ENCODE results near the gene SMIM23.
A peak's percentile ranks its signal among the peaks of the same experiment; 100 is the strongest.

Gene SMIM23

GRCh38 chr5:171785517-171785916, at the start of gene SMIM23:
Gene SMIM23, plus strand, starts transcription at chr5:171785817. Its CDS starts 55 bp downstream, at chr5:171785872.
- no peak for DNase-seq (ENCODE audit: low read depth)

DNA sequence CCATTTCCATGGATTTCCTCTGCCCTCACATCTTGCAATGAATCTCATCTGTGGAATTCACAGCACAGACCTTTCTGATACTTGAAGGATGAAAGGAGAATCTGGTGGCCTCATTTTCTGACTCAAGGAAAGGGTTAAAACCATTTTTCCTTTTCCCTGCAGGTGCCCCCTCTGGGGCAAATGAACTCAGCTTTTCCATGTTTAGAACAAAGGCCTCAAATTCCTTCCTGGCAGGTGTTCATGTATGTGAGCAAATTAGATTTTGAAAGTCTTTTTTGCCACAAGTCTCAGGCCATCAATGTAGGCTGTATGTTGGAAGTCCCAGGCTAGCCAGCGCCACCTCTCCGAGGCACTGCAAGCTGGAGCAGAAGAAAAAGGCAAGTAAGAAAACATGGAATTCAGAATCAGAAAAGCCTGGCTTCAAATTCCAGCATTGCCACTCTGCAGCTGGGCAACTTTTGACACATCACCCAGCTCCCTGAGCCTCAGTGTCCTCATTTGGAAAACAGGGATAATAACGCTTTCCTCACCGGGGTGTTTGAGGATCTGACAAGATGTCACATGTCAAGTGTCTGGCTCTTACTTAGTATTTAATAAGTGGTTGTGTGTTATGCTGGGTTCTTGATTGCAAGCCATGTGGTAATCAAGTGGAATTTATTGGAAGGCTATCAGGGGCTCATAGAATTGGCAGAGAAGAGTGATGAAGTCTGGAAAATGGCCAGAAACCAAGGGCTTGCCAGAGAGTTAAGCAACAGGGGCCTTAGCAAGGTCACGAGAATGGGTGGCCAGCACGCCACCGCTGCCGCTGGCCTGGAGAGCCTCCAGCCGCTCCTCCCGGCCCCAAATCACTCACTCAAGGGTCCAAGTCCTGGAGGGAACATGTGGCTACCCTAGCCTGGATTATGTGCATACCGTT, 48.4 kb upstream of the SMIM23 start:
- DNase-seq (ENCODE audit: low read depth): no peak

- no peak for DNase-seq (ENCODE audit: low read depth)
These were observed 47.1 kb upstream of the SMIM23 start for GRCh38 chr5:171738501-171738900.

DNA sequence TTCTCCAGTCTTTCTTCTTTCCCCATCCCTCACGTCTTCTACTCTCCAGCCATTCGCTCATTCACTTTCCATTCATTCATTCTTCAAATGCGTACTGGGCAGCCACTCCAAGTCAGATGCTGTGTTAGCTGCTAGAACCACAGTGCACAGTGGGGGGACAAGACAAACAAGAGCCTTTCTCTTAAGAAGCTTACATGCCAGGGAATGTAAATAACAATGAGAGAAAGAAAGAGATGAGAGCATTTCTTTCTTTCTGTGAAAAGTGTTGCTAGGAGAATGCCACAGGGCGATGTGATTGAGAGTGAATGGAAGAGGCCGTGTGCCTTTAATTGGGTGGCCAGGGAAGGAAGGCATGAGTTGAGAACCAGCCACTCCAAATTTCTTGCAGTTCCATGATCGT, 46.3 kb upstream of the SMIM23 start:
- DNase-seq (ENCODE audit: low read depth): no peak

DNA sequence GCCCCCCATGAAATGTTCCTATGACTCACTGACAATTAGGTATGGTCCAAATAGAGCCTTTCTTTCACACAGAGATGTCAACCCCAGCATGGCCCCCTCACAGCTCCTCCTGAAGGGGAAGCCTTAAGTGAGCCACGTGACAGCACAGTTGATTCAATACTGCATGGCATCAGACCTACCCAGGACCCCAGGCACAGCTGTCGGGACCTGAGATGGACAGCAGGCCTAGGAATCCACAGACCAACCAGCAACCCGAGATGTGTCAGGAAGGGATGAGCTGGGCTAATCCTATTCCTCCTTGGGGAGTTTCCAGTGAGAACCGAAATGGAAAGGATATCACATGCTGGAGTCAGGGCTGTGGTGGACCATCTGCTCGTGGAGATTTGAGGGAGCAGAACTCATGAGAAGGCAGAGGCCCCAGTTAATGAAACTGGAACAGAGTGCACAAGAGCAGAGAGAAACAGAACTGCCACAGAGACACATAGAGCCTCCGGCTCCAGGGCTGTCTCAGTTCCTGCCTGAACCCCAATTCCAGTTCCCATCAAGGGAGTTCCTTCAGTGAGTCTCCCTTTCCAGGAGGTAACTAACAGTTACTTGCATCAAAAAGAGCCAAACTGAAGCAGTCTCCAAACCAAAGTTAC, 42.1 kb upstream of the SMIM23 start:
- no peak for DNase-seq (ENCODE audit: low read depth)

GRCh38 chr5:171744264-171744663, 41.4 kb upstream of the SMIM23 start:
- no peak for DNase-seq (ENCODE audit: low read depth)

DNA sequence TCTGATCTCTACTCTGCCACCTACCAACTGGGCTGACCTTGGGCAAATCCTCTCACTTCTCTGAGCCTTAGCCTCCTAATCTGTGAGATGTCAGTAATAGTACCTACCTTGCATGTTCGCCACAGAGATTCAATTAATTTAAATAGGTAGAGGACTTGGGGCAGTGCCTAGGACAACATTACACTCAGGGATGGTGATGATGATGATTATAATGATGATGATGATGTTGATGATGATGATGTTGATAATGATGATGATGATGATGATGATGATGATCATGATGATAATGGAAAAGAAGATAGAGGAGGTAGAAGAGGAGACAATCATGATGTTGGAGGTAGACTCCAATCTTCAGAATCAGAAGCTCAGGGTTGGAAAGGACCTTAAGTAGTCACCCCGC, 40.7 kb upstream of the SMIM23 start:
- DNase-seq (ENCODE audit: low read depth): no peak

DNA sequence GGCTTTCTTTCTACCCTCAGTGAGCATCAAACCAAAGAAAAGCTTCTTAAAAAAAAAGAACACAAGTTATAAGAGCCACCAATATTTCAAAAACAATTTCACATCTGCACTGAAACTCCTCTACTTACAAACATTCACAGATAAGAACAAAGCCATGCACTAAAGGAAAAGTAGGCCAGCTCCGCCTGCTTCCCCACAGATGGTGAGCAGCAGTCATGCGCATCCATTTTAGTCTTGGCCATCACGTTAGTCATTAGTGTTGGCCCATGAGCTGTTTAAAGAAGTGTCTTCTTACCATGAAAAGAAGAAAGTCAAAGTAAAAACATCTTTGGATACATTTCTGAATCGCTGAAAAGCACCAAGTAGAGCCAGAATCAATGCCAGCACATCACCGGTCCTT, 40.0 kb upstream of the SMIM23 start:
- no peak for DNase-seq (ENCODE audit: low read depth)

GRCh38 chr5:171747061-171747859, 38.4 kb upstream of the SMIM23 start:
- DNase-seq (ENCODE audit: low read depth): no peak

DNA sequence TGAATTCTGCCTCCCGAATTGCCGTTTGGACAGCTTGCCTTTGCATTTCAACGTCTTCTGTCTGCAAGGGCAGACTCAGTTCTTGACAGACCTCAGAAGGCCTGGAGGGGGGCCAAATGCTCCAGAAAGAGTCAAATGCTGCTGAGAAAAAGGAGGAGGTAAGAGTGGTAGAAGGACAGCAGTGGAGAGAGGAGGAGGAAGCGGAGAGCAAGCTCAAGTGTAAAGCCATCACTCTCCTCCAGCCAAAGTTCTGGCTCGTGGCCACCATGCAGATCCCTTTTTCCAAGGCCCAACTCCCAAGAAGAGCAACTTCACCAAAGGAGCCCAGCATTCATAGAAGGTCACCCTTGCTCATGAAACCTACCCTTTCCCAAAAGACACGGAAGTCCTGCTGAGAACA, 36.9 kb upstream of the SMIM23 start:
- no peak for DNase-seq (ENCODE audit: low read depth)

DNA sequence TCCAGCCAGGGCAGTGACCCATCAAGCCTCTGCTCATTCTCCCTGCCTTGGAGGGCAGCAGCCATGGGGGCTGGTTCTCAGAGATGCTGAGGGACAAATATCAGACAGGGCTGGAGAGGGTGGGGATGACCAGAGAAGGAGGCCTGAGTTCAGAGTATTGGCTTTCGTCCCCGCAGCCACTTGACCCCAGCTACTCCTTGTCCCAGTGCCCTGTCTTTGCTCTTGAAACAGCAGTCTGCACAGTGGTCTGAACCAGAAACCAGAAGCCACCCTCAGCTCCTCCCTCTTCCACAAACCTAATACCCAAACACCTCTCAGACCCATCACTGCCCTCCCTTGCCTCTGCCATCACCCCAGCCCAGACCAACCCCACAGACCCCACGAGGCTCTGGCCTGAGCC, 36.3 kb upstream of the SMIM23 start:
- DNase-seq (ENCODE audit: low read depth): no peak

GRCh38 chr5:171750311-171750788, 35.3 kb upstream of the SMIM23 start:
- peak; percentile 40 for DNase-seq (ENCODE audit: low read depth)

DNA sequence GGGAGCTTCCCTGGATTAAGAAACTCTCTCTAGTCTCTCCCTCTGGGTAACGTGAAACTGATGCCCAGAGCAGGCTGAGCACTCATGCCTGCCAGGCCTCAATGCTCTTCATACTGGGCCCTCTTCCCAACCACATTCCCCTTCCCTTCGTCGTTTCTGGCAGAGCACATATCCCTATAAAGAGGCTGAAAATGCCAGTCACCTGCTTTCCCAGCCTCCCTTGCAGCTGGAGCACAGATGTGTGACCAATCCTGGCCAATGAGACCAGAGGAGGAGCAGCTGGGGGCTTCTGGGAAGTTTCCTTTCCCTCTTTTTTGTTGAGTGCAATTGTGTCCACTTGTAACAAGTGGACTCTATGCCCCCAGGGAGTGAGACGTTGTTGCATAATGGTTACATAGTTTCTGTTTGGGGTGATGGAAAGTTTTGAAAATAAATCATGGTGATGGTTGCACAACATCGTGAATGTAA, 30.2 kb upstream of the SMIM23 start:
- DNase-seq (ENCODE audit: low read depth): peak; percentile 8

DNA sequence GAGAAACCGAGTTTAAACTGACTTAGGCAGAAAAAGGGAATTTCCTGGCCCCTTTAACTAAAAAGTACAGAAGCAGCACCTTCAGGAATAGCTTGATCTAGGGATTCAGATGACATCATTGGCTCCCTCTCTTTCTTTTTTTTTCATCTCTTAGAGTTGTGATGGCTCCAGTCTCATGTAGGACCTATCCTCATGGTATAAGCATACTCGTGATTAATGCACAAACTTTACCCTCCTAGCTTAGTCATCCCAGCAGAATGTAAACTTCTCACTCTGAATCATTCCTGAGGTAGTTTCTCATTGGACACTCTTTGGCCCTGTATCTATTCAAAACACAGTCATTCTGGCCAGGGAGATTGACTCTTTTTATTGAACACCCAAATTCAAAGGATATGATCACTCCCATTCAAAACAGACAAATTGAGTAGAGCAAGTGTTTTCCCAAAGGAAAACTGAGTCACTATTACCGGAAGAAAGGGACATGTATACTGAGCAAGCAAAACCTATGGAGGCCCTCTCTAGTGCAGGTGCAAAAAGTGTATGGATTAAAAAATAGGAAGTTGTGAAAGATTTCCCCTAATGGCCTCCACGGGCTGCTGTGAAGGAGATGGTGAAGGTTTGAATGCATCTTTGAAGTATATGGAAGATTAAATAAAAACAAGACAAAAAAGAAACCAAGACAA, 27.6 kb upstream of the SMIM23 start:
- DNase-seq (ENCODE audit: low read depth): peak; percentile 99

GRCh38 chr5:171759777-171760176, 25.8 kb upstream of the SMIM23 start:
- DNase-seq (ENCODE audit: low read depth): no peak

DNA sequence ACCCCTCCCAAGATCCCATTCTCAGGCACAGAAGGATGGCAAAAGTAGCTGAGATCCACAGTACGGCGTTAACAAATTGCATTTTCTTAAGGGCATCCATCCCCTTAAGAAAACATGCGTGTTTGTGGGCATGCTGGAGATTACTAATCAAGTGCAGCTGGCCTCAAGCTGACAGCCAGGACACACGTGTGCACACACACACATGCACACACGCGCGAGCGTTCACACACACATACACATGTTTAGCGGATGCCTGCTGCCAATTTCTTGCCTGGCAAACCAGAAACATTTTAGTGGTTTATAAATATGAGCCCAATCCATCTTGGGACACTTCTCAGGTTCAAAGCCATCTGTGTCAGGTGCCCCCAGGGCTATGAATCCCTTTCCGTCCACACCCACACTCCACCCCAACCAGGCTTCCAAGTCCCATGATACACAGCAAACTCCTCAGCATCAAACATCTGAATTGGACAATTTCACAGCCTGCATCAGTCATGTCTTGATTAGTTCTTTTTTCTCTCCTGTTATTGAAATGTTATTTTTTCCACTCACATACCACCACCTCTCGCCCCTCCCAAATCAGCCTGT, 23.5 kb upstream of the SMIM23 start:
- no peak for DNase-seq (ENCODE audit: low read depth)

DNA sequence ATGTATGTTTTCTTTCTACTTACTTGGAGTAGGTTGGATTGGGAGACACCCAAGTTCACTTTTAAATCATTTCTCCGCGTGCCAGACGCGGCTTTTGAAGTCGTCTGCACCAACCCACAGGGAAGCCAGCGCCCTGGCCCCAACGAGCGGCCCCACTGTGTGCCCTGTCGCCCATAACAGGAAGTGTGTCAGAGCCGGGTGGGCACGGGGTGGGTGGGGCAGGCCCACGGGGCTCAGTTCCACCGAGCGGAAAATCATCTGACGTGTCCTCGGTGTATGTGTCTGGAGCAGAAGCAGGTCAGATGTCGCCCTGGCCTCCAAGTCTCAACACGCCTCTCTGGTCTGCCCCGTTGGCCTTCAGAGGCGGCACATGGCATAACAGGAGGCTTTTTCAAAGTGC, 22.7 kb upstream of the SMIM23 start:
- DNase-seq (ENCODE audit: low read depth): no peak

- no peak for DNase-seq (ENCODE audit: low read depth)
These were observed 21.4 kb upstream of the SMIM23 start for GRCh38 chr5:171764265-171764664.

GRCh38 chr5:171766875-171767274, 18.7 kb upstream of the SMIM23 start:
- DNase-seq (ENCODE audit: low read depth): no peak

DNA sequence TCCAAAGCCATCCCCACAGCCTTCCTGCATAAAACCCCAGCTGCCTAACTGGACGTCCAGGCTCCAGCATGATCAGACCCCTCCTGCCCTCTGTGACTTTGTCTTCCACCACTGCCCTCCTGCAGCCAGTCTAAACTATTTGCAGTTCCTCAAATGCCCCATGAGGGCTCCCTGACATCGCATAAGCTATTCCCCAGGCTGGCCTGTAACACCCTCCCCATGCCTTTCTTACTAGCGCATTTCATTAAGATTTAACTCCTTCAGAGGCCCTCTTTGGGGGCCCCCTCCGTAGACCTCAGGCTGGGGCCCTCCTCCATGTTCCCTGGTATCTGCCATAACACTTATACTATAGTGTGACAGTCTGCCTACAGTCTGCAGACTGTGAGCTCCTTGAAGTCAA, 15.5 kb upstream of the SMIM23 start:
- DNase-seq (ENCODE audit: low read depth): no peak

- no peak for DNase-seq (ENCODE audit: low read depth)
These were observed 13.8 kb upstream of the SMIM23 start for GRCh38 chr5:171771856-171772255.
